ENCODE results near the gene PLA2G4E. TPM values are rescaled to one million over a fixed set of nuclear protein-coding genes. Genes with fewer than 3 reads are reported as not detected.

PLA2G4E gene
- total RNA-seq, 4 donors from 2014 or later, result 0.12 TPM; not detected in 3

- ATAC-seq (ENCODE audit: low FRiP score), result no peak
Observed at GRCh38 chr15:41988896-41989572, 31.8 kb downstream of the PLA2G4E start.

GRCh38 chr15:41987925-41988275 lies 32.9 kb downstream of the PLA2G4E start:
- TF ChIP-seq, protein P1, sequence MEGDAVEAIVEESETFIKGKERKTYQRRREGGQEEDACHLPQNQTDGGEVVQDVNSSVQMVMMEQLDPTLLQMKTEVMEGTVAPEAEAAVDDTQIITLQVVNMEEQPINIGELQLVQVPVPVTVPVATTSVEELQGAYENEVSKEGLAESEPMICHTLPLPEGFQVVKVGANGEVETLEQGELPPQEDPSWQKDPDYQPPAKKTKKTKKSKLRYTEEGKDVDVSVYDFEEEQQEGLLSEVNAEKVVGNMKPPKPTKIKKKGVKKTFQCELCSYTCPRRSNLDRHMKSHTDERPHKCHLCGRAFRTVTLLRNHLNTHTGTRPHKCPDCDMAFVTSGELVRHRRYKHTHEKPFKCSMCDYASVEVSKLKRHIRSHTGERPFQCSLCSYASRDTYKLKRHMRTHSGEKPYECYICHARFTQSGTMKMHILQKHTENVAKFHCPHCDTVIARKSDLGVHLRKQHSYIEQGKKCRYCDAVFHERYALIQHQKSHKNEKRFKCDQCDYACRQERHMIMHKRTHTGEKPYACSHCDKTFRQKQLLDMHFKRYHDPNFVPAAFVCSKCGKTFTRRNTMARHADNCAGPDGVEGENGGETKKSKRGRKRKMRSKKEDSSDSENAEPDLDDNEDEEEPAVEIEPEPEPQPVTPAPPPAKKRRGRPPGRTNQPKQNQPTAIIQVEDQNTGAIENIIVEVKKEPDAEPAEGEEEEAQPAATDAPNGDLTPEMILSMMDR (IDR thresholded peaks at IDR 0.05), result no peak
- ATAC-seq (ENCODE audit: low FRiP score) (no peak), DNase-seq (ENCODE audit: low spot score) (no peak)

More at GRCh38 chr15:41988896-41989572, 31.8 kb downstream of the PLA2G4E start:
- DNase-seq (ENCODE audit: low spot score), result peak; percentile 18
- TF ChIP-seq, protein P1 (IDR thresholded peaks at IDR 0.05), result no peak

GRCh38 chr15:41987246-41987924 lies 33.5 kb downstream of the PLA2G4E start:
- TF ChIP-seq, protein P1 (IDR thresholded peaks at IDR 0.05), result no peak
- ATAC-seq (ENCODE audit: low FRiP score) (no peak), DNase-seq (ENCODE audit: low spot score) (no peak)

DNA sequence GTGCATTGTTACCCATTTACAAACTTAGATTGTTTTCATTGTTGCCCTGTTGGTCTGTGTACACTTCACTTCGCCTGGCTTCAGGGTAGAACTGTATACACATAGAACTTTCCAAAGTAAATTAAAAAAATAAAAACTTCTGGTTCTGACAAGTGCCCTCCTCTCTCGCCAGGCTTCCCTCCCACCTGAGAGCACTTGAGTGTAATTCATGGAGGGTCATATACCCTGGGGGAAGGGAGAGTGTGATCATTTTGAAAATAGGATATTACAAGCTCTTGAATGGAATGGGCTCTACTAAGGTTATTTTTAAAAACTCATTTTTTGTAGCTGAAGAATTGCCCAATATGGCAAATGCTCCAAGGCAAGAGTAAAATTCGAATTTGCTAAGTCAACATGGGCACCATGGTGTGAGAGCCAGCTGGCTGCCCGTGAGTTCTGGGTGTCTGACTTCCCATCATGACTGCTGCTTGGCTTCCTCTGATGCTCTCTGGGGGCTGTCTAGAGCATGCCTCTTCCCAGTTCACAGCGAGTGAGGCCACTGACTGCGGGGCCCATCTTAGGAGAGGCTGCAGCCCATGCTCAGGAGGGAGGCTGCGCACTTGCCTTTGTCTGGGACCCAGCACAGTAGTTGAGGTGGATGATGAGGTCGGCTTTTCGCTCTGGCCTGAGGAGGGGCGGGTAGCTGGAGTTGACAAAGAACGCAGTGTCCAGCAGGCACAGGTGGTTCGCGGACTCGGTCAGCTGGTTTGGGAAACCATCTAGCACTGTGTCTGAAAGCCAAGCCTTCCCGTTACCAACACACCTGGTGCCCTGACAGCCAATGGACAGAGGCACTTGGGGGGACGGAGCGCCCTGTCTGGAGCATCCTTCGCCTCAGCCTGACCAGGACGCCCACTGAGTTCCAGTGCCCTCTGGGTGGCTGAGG lies 35.3 kb downstream of the PLA2G4E start:
- DNase-seq (ENCODE audit: low spot score), result no peak
- TF ChIP-seq, protein P1 (IDR thresholded peaks at IDR 0.05), result no peak
- no peak for ATAC-seq (ENCODE audit: low FRiP score)

- TF ChIP-seq, protein P1 (IDR thresholded peaks at IDR 0.05), result no peak
- no peak for DNase-seq (ENCODE audit: low spot score)
- ATAC-seq (ENCODE audit: low FRiP score), result no peak
Observed at GRCh38 chr15:41984622-41985021, 36.2 kb downstream of the PLA2G4E start.

DNA sequence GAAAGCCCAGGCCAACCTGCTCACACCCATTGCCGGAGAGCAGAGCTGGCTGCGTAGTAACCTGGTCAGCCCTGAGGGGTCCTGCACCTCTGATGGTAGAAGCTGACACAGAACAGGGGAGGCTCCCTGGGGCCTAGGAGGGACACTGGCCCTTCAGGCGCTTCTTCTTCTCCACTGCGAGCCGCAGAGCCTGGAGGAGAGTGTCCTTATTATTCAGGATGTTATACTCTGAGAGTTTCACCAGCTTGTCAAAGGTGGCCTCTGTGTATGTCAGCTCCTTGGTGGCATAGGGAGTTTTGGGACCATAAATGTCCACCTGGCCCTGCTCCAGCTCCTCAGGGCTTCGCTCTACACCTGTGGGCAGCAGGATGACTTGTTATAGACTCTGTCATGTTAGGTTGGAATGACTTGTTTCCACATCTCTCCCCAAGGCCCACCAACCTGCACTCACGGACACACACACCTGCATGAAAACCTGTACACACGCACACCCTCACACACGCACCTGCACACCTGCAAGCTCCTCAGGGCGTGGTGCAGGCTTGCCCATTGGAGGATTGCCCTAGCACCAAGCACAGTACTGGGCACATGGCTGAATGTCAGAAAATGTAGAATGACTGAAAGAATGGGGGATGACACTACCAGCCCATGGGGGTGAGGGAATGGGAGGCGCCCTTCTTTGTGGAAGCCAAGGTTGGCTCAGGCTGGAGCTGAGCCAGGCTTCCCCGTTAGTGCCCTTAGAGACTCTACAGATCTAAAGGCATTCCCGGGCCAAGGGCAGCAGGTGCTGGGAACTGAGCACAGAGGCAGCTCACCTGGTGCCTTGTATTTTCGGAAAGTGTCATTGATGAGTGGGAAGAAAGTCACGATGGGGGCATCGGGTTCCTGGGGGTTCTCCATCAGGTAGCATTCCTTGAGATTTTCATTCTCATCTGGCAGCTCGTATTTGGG lies 36.9 kb downstream of the PLA2G4E start:
- ATAC-seq (ENCODE audit: low FRiP score) (no peak), DNase-seq (ENCODE audit: low spot score) (no peak)
- TF ChIP-seq, protein P1 (IDR thresholded peaks at IDR 0.05), result no peak

Data from omental fat pad (tissue), 4 donors.